NOMO-1 treated with DMSO at 0.1 percent for 48 hours (cell line): ENCODE data around the gene PDIA2.
"Not testable (repeated sequence)": the region's sequence is repeated elsewhere in the genome, so short reads cannot be mapped to it uniquely, and the experiment has no call there.

ENCODE experiments used
- DNase-seq: peaks from one replicate; lab custom pipeline; 2025; ENCODE audit not compliant: unreplicated experiment; lab: John Stamatoyannopoulos, UW

Gene PDIA2

GRCh38 chr16:263182-263774 is 19.7 kb upstream of the PDIA2 start:
- DNase-seq: no peak

- no peak for DNase-seq
These were observed 19.0 kb upstream of the PDIA2 start for GRCh38 chr16:263944-264343.

- no peak for DNase-seq
These were observed 18.5 kb upstream of the PDIA2 start for GRCh38 chr16:264440-264951.

DNA sequence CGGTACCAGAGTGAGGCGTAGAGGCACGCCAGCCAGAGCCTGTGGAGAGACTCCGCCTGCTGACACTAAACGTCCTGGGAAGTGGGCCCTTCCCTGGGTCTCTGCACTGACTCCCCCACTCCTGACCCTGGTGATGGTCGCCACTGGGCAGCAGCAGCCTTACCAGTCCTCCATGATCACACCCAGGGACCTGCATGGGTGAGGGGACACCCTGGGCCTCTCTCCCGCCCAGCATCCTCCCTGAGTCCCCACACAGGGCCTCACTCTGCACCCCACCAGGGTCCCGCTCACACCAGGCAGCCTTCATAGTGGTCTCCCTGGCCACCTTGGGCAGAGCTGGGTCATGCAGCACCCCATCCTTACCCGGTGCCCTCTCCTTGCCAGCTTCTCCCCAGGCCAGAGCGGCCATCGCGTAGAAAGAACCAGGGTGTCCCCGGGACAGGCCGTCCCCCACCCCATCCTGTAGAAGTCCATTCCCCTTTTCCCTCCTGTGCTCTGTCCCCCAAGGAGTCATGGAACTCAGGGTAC is 17.9 kb upstream of the PDIA2 start:
- no peak for DNase-seq

DNA sequence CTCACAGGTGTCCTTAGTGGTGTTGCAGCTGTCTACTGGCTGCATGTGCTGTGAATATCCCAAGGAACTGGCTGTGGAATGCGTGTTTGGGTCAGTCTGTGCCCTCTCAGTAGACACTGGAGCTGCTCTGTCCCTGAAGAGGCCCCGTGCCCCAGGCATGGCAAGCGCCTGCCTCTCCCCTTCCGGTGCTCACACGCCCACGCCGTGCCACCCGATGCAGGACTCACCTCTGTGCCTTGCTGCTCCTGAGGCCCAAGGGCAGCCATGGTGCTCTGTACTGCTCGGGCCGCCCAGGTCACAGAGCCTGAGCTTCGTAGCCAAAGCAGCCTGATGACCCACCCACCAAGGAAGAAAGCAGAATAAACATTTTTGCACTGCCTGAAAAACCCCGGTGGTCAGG is 17.3 kb upstream of the PDIA2 start:
- no peak for DNase-seq

DNA sequence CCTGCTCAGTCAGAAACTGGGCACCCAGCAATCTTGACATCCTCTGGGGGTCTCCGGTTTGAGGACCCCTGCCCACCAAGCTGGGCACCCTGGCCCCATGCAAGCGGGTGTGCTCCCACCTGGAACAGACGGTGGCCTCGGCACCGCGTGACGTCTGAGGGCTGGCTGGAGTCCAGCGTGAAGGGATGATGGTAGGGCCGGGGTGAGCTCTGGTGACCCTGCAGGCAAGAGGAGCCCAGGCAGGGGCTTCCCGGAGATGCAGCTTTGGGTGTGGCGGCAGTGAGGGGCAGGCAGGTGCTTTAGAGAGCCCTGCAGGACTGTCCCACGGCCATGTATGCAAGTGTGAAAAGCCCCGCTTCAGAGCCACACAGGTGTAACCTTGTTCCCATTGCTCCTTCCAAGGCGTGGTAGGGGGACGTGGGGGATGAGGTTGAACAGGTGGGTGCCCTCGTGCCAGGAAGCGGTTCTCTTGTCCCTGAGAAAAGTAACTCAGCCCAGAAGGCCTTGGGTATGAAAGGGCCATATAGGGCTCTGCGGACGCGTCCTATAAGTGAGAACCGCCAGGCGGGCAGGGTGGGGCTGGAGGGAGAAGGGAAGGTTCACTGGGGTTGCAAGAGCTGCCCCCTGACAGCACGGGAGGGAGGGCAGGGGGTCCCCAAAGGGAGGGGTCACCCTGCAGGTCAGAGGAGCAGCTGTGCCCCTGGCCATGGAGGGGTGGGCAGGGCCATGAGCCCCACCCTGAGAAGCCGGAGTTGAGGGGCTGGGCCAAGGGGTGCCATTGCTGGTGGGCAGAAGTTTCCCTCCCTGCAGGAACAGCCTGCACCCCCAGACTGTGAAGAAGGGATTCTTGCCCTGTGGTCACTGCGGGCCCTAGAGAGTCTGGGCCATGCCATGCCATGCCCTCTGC is 16.5 kb upstream of the PDIA2 start:
- no peak for DNase-seq

- not testable (repeated sequence) for DNase-seq
These were observed 15.4 kb upstream of the PDIA2 start for GRCh38 chr16:267562-267961.

DNA sequence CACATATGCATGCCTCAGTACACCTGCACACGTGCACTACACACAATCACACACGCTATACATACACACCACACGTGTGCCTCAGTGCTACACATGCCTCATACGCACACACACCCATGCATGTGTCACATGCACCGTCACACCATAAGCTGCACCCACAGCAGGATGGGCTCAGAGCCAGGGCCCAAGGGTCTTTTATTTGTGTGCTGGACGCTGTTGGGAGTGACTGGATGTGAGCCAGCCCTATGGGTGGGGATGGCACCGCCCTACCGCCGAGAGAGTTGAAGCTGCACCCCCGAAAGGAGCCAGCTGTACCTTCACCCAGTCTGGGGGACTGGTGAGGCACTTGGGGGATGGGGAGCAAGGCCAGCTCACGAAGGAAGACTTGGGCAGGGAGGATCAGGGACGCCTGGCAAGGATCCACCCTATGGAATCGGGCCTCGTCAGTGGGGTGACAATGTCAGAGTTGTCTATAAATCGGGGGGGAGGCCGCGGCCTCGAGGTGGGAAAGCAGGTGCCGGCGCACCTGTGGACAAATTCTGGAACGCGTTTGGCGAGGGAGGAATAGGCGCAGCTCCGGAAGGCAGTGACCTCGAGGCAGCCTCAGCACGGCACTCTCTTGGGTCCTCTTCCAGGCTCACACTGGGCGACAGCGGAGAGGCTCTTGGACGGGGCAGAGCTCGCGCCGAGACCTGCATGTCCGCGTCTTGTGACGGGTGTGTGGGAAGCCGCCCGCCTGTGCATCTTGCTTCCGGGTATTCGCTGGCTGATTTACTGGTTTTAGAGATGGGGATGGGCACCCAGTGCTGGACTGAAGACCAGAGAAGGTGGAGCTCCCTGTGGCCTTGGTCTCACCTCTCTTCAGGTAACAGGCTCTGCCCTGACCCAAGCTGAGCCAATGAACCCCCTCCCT is 14.6 kb upstream of the PDIA2 start:
- no peak for DNase-seq

GRCh38 chr16:269061-269796 is 13.7 kb upstream of the PDIA2 start:
- no peak for DNase-seq

- DNase-seq: no peak
These were observed 12.3 kb upstream of the PDIA2 start for GRCh38 chr16:270381-271255.

GRCh38 chr16:272633-273546 is 10.1 kb upstream of the PDIA2 start:
- DNase-seq: no peak

GRCh38 chr16:273547-274421 is 9.2 kb upstream of the PDIA2 start:
- no peak for DNase-seq

DNA sequence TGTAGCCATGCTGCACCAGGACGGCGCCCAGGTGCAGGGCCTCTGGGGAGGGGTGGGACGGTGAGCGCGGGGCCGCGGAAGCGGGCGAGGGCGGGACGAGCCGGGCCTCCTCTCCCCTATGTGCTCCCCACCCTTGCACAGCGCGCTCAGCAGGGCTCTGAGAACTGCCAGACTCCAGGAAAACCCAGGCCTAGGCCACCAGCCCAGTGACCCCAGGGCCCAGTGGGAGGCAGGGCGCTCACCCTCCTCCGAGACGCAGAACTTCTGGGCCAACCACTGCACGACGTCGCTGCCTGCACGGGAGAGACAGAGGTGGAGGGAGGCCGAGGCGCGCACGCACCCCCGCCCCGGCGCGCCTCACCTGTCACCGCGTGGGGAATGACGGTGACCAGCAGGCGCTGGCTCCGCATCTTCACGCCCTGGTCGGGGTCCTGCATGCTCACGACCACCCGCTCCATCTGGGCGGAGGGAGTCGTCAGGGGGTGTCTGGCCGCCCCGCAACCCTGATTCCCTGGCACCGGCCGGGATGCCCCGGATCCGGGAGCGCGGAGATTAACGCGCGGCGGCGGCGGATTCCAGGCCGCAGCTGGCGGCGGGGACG is 7.8 kb upstream of the PDIA2 start:
- no peak for DNase-seq

DNA sequence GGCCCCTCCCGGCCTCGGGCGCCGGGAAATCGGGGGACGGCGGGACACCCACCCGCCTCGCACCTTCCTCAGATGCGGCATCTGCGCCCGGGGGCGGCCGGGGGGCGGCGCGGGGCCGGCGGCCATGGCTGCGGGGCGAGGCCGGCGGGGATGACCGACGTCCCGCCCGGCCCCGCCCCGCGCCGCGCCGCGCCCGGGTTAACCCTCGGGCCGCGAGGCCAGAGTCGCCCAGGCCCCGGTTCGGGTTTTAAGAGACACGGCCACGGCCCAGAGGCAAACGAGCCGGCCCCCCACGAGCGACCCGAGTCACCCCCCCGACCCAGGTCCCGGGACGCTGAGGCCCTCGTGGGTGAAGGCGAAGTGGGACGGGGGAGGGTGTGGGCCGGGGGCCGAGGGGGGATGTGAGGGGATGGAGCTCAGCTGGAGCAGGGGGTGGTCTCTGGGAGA is 7.2 kb upstream of the PDIA2 start, which contains the start of gene RGS11:
Gene RGS11, minus strand, starts transcription at position 159 of the 447 bp plus-strand sequence. Its CDS starts 33 bp downstream, at position 126.
- no peak for DNase-seq

- no peak for DNase-seq
These were observed 6.4 kb upstream of the PDIA2 start for GRCh38 chr16:276426-277077.

- peak; percentile 6 for DNase-seq
These were observed 4.0 kb upstream of the PDIA2 start for GRCh38 chr16:278863-279366.
